Sigmoid colon (tissue), 7 donors: Measurements from ENCODE around the gene EEF1A2. TPM values are rescaled to one million over a fixed set of nuclear protein-coding genes. Genes with fewer than 3 reads are reported as not detected.

ENCODE experiments used
- DNase-seq: peaks from one replicate; pipeline ENCODE4 v3.0.0-alpha.2; 2019
- H3K27ac ChIP-seq, 4 donors: fragments of 200-600 bp; sonication (generic); one replicate each; pipeline ENCODE4 v1.5.1; 2016 to 2019; ENCODE audit warnings: mild to moderate bottlenecking in 1 of 4
- H3K27me3 ChIP-seq, 3 donors: fragments of 200-600 bp; sonication (generic); one replicate each; pipeline ENCODE4 v1.5.1; 2019; ENCODE audit warnings: mild to moderate bottlenecking in 1 of 3
- H3K36me3 ChIP-seq, 4 donors: fragments of 200-600 bp; sonication (generic); one replicate each; pipeline ENCODE4 v1.5.1; 2016 to 2019
- H3K4me1 ChIP-seq, 4 donors: fragments of 200-600 bp; sonication (generic); one replicate each; pipeline ENCODE4 v1.5.1; 2017 to 2019
- H3K4me3 ChIP-seq, 4 donors: fragments of 200-600 bp; sonication (generic); one replicate each; pipeline ENCODE4 v1.5.1; 2017 to 2019; ENCODE audit warnings: mild to moderate bottlenecking in 2 of 4, moderate library complexity in 1 of 4
- H3K9me3 ChIP-seq, 4 donors: fragments of 200-600 bp in 3 of 4; sonication (generic) in 3 of 4; one replicate each; pipeline versions ENCODE4 v1.5.1 to v1.6.1; 2013 to 2019
- EP300 ChIP-seq, 4 donors: sonication (generic); formaldehyde crosslinking; IDR thresholded peaks; one replicate each; pipeline ENCODE4 v1.6.1; 2017; ENCODE audit warnings: antibody characterized with exemption in 4 of 4
- POLR2A ChIP-seq, 2 donors: fragments of 450-650 bp; IDR thresholded peaks; one replicate each; pipeline ENCODE4 v1.6.1; 2016; ENCODE audit warnings: antibody characterized with exemption in 2 of 2, mild to moderate bottlenecking in 2 of 2, moderate library complexity in 2 of 2
- POLR2AphosphoS5 ChIP-seq, 4 donors: sonication (generic); formaldehyde crosslinking; IDR thresholded peaks; one replicate each; pipeline ENCODE4 v1.6.1; 2017; ENCODE audit warnings: antibody characterized with exemption in 4 of 4
- whole genome bisulfite sequencing, 2 donors: extraction: QIAGEN DNeasy Blood & Tissue Kit; methylation state at CpG; one replicate each; pipeline ENCODE4 v1.1.7; 2013; 5-methylcytosine and 5-hydroxymethylcytosine counted together
- intact Hi-C: fragments of 100-400 bp; cut with DNase I; formaldehyde crosslinking; loops from one replicate; pipeline ENCODE4 v1.15.1; 2023
- polyA plus RNA-seq, 3 donors: library from polyadenylated mRNA; stranded (reverse); fragments of 200-250 nt; gene quantifications; one replicate each; pipeline ENCODE4 v1.2.3, GENCODE V29; 2013
- total RNA-seq, 4 donors: library from RNA; depleted of rRNA; stranded (reverse); fragments of >200 nt; gene quantifications; one replicate each; pipeline ENCODE4 v1.1.0, GENCODE V29; 2016
- TF ChIP-seq, protein P1 (sequence below), 4 experiments: fragments of 450-650 bp in 3 of 4; fragments of 200-600 bp in 1 of 4; IDR thresholded peaks; one replicate each; pipeline ENCODE4 v1.5.1; 2016 to 2019; ENCODE audit warnings: antibody characterized with exemption in 4 of 4, mild to moderate bottlenecking in 3 of 4, moderate library complexity in 2 of 4
- donor health status: healthy with polysubstance abuse.
- donor health status: Bipolar disorder and iron deficiency.
- donor health status: healthy.

EEF1A2 gene
- total RNA-seq: 10 to 100 TPM in 2 of 4 donors, 1 to 10 TPM in 2; 4.6 to 14.3 (median 11.0) TPM
- polyA plus RNA-seq: 1 to 10 TPM; 2.8 to 7.8 (median 4.2) TPM

GRCh38 chr20:63498960-63499337 lies at the start of gene EEF1A2:
Gene EEF1A2, minus strand, starts transcription at chr20:63499083. Its CDS starts 1,320 bp downstream, at chr20:63497763.
- Histone ChIP-seq H3K27ac (no peak within 1 kb of the TSS), H3K4me3 (peak within 1 kb of the TSS in 3 of 4 donors; percentile 34 to 48 (median 46)), H3K27me3 (peaks cover 31 to 76% (median 47%) of the 10 kb centered on the region in 3 donors), H3K4me1 (peaks cover 0 to 38% (median 29%) of the 10 kb centered on the region in 4 donors), H3K36me3 (no peaks in the 10 kb centered on the region), H3K9me3 (no peaks in the 10 kb centered on the region)
- peak; percentile 58 for DNase-seq
- intact Hi-C loops: no loop called here
- TF ChIP-seq EP300 (IDR thresholded peaks at IDR 0.05): no peak
- TF ChIP-seq, protein P1, sequence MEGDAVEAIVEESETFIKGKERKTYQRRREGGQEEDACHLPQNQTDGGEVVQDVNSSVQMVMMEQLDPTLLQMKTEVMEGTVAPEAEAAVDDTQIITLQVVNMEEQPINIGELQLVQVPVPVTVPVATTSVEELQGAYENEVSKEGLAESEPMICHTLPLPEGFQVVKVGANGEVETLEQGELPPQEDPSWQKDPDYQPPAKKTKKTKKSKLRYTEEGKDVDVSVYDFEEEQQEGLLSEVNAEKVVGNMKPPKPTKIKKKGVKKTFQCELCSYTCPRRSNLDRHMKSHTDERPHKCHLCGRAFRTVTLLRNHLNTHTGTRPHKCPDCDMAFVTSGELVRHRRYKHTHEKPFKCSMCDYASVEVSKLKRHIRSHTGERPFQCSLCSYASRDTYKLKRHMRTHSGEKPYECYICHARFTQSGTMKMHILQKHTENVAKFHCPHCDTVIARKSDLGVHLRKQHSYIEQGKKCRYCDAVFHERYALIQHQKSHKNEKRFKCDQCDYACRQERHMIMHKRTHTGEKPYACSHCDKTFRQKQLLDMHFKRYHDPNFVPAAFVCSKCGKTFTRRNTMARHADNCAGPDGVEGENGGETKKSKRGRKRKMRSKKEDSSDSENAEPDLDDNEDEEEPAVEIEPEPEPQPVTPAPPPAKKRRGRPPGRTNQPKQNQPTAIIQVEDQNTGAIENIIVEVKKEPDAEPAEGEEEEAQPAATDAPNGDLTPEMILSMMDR (IDR thresholded peaks at IDR 0.05): no peak
- no peak for TF ChIP-seq POLR2A (IDR thresholded peaks at IDR 0.05)
- no peak for TF ChIP-seq POLR2AphosphoS5 (IDR thresholded peaks at IDR 0.05)
- 1% methylated on average over 58 of the region's 58 CpGs for WGBS, 2 donors

GRCh38 chr20:63548542-63548941 lies 49.7 kb upstream of the EEF1A2 start:
- peaks cover 3 to 79% (median 63%) of the 10 kb centered on the region in 3 donors for H3K27me3 ChIP-seq
- intact Hi-C loops: no loop called here
- 39 to 42% methylated on average over 11 of the region's 11 CpGs for WGBS, 2 donors

GRCh38 chr20:63547725-63548480 lies 49.0 kb upstream of the EEF1A2 start, which contains the start of gene SRMS:
Gene SRMS, minus strand, starts transcription at chr20:63547749. Its CDS starts 286 bp downstream, at chr20:63547463.
- no peaks in the 10 kb centered on the region for H3K36me3 ChIP-seq

More at GRCh38 chr20:63548542-63548941, 49.7 kb upstream of the EEF1A2 start:
- Histone ChIP-seq H3K36me3 (no peaks in the 10 kb centered on the region), H3K4me3 (no peak overlapping the region), H3K27ac (no peak overlapping the region), H3K9me3 (no peaks in the 10 kb centered on the region), H3K4me1 (peaks cover 0 to 3% (median 2%) of the 10 kb centered on the region in 4 donors)
- DNase-seq: no peak
- TF ChIP-seq, protein P1 (IDR thresholded peaks at IDR 0.05): no peak
- no peak for TF ChIP-seq POLR2AphosphoS5 (IDR thresholded peaks at IDR 0.05)
- TF ChIP-seq POLR2A (IDR thresholded peaks at IDR 0.05): no peak
- no peak for TF ChIP-seq EP300 (IDR thresholded peaks at IDR 0.05)

DNA sequence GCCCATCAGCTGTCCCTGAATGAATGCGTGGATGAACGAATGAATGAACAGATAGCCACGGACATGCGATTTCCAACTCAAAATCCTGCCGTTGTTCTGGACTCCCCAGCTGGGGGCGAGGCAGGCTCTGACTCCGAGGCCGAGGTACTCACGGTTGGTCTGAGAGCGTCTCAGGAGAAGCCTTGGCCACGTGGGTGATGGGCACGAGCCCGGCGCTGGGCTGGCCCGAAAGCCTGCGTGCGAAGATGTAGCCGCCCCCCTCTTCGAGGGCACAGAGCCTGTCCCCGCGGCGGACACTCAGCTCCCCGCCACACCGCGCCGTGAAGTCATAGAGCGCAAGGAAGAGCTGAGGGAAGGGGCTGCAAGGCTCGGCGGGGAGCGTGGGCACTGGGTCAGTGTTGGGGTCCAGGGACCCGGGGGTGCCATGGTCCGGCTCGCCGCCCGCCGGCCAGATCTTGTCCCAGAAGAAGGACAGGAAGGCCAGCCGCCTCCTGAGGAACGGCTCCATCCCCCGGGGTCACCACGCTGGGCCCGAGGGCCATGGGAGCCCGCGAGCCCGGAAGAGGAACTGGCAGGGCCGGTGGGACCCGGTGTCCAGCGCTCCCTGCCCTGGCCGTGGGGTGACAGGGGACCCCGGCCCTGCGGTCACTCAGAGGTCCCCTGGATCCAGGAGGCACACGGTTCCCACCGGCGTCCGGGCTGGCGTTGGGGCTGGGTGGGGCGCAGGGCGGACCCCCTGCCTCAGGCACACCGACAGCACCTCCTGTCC lies 48.3 kb upstream of the EEF1A2 start:
- DNase-seq: no peak
- Histone ChIP-seq H3K27me3 (peaks cover 3 to 67% (median 51%) of the 10 kb centered on the region in 3 donors), H3K9me3 (no peaks in the 10 kb centered on the region), H3K36me3 (no peaks in the 10 kb centered on the region), H3K4me3 (no peak overlapping the region), H3K27ac (no peak overlapping the region), H3K4me1 (no peaks in the 10 kb centered on the region)
- intact Hi-C loops: no loop called here
- TF ChIP-seq, protein P1 (IDR thresholded peaks at IDR 0.05): no peak
- TF ChIP-seq POLR2A (IDR thresholded peaks at IDR 0.05) (no peak), EP300 (IDR thresholded peaks at IDR 0.05) (no peak), POLR2AphosphoS5 (IDR thresholded peaks at IDR 0.05) (no peak)
- WGBS, 2 donors: 35 to 66% methylated on average over 58 of the region's 58 CpGs

More at GRCh38 chr20:63547725-63548480, 49.0 kb upstream of the EEF1A2 start, which contains the start of gene SRMS:
- no peak within 1 kb of the TSS for H3K27ac ChIP-seq
- WGBS, 2 donors: 44 to 59% methylated on average over 35 of the region's 35 CpGs
- H3K27me3 ChIP-seq: peaks cover 3 to 73% (median 56%) of the 10 kb centered on the region in 3 donors
- H3K4me3 ChIP-seq: no peak within 1 kb of the TSS
- no peaks in the 10 kb centered on the region for H3K4me1 ChIP-seq
- TF ChIP-seq, protein P1 (IDR thresholded peaks at IDR 0.05): no peak
- no peak for TF ChIP-seq EP300 (IDR thresholded peaks at IDR 0.05)
- TF ChIP-seq POLR2AphosphoS5 (IDR thresholded peaks at IDR 0.05): no peak
- TF ChIP-seq POLR2A (IDR thresholded peaks at IDR 0.05): no peak
- intact Hi-C loops: no loop called here
- no peak for DNase-seq
- no peaks in the 10 kb centered on the region for H3K9me3 ChIP-seq
